GM19324 (cell line): ENCODE results near the gene FOXP1.

Source experiments
- ATAC-seq: cut with Tn5 transposase; IDR thresholded peaks from one replicate; pipeline ENCODE4 v1.9.1; 2021; ENCODE audit warnings: mild to moderate bottlenecking, moderate library complexity; ENCODE audit not compliant: unreplicated experiment, low FRiP score

Gene FOXP1

GRCh38 chr3:71317749-71318457, 265.6 kb downstream of the FOXP1 start:
- no peak for ATAC-seq

- no peak for ATAC-seq
These were observed 266.4 kb downstream of the FOXP1 start for GRCh38 chr3:71317140-71317539.

- no peak for ATAC-seq
These were observed 267.3 kb downstream of the FOXP1 start for GRCh38 chr3:71316066-71316777.

- no peak for ATAC-seq
These were observed 268.1 kb downstream of the FOXP1 start for GRCh38 chr3:71315431-71315830.

GRCh38 chr3:71313844-71314243, 269.7 kb downstream of the FOXP1 start:
- ATAC-seq = no peak

GRCh38 chr3:71312461-71312860, 271.1 kb downstream of the FOXP1 start:
- ATAC-seq = no peak

GRCh38 chr3:71311661-71312046, 271.9 kb downstream of the FOXP1 start:
- no peak for ATAC-seq

GRCh38 chr3:71310980-71311660, 272.4 kb downstream of the FOXP1 start:
- ATAC-seq = no peak

- ATAC-seq = no peak
These were observed 273.1 kb downstream of the FOXP1 start for GRCh38 chr3:71310359-71310979.

- no peak for ATAC-seq
These were observed 273.6 kb downstream of the FOXP1 start for GRCh38 chr3:71309886-71310285.

- ATAC-seq = no peak
These were observed 274.2 kb downstream of the FOXP1 start for GRCh38 chr3:71309342-71309741.

GRCh38 chr3:71308836-71309235, 274.7 kb downstream of the FOXP1 start:
- no peak for ATAC-seq

- ATAC-seq = no peak
These were observed 275.4 kb downstream of the FOXP1 start for GRCh38 chr3:71307991-71308697.

- peak; percentile 46 for ATAC-seq
These were observed 278.0 kb downstream of the FOXP1 start for GRCh38 chr3:71305231-71306206.

- no peak for ATAC-seq
These were observed 278.8 kb downstream of the FOXP1 start for GRCh38 chr3:71304684-71305083.

GRCh38 chr3:71304247-71304646, 279.3 kb downstream of the FOXP1 start:
- ATAC-seq = no peak

GRCh38 chr3:71303627-71304200, 279.8 kb downstream of the FOXP1 start:
- ATAC-seq = no peak

GRCh38 chr3:71302604-71303003, 280.9 kb downstream of the FOXP1 start:
- no peak for ATAC-seq

GRCh38 chr3:71300951-71301393, 282.6 kb downstream of the FOXP1 start:
- no peak for ATAC-seq
